ENCODE data around the gene STIMATE. TPM values are rescaled to one million over a fixed set of nuclear protein-coding genes. Genes with fewer than 3 reads are reported as not detected.

The STIMATE gene
- polyA plus RNA-seq, 1 experiment, result 10.0 TPM

GRCh38 chr3:52873433-52874159 is 23.8 kb downstream of the STIMATE start:
- ChIA-PET CTCF (interaction anchor here (0.6 to 1.1 kb wide), 3 partner anchors 23 to 241 kb away, joined by 3 to 4 read pairs (median 4); no protein-coding TSS in a partner anchor), POLR2A (interaction anchor here (1.3 kb wide), 1 partner anchor 18 kb away, joined by 4 read pairs; no protein-coding TSS in a partner anchor)
- Histone ChIP-seq H3K27me3 (ENCODE audit: control insufficient read depth, insufficient read depth, low read length) (no peaks in the 10 kb centered on the region), H3K4me3 (ENCODE audit: low read depth, low read length) (no peak overlapping the region), H3K9me3 (ENCODE audit: control insufficient read depth, insufficient read depth, low read length) (no peaks in the 10 kb centered on the region), H3K27ac (ENCODE audit: low read depth, low read length) (peak overlapping the region; percentile 31)
- TF ChIP-seq, protein P1, sequence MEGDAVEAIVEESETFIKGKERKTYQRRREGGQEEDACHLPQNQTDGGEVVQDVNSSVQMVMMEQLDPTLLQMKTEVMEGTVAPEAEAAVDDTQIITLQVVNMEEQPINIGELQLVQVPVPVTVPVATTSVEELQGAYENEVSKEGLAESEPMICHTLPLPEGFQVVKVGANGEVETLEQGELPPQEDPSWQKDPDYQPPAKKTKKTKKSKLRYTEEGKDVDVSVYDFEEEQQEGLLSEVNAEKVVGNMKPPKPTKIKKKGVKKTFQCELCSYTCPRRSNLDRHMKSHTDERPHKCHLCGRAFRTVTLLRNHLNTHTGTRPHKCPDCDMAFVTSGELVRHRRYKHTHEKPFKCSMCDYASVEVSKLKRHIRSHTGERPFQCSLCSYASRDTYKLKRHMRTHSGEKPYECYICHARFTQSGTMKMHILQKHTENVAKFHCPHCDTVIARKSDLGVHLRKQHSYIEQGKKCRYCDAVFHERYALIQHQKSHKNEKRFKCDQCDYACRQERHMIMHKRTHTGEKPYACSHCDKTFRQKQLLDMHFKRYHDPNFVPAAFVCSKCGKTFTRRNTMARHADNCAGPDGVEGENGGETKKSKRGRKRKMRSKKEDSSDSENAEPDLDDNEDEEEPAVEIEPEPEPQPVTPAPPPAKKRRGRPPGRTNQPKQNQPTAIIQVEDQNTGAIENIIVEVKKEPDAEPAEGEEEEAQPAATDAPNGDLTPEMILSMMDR (IDR thresholded peaks at IDR 0.05; ENCODE audit: low read depth, low read length), result peak; percentile 22
- DNase-seq (ENCODE audit: low read depth, low spot score), result peak; percentile 49

DNA sequence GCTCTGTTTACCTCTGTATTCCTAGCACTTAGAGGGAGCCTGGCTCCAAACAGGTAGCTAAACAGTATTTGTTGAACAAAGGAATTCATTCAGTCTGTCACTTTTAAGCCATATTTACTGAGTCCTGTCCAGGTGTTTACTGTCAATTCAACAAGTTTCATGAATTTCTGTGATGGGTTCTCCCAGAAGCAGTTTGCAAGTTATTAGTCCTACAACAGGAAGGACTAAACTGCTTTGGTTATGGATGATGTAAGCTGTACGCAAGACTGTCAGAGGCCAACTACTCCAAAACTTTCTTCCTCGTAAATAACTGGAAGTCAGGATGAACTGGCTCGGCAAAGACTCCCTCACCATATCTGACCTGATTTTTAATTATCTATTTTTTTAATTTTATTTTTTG is 25.1 kb downstream of the STIMATE start:
- H3K27me3 ChIP-seq (ENCODE audit: control insufficient read depth, insufficient read depth, low read length), result no peaks in the 10 kb centered on the region
- no peak for DNase-seq (ENCODE audit: low read depth, low spot score)
- POLR2A ChIA-PET, result interaction anchor here (0.5 kb wide), 1 partner anchor 932 kb away, joined by 3 read pairs; no protein-coding TSS in a partner anchor
- TF ChIP-seq, protein P1 (IDR thresholded peaks at IDR 0.05; ENCODE audit: low read depth, low read length), result no peak
- CTCF ChIA-PET, result interaction anchor here (1.0 kb wide), 1 partner anchor 22 kb away, joined by 4 read pairs; no protein-coding TSS in a partner anchor
- H3K4me3 ChIP-seq (ENCODE audit: low read depth, low read length), result no peak overlapping the region
- no peaks in the 10 kb centered on the region for H3K9me3 ChIP-seq (ENCODE audit: control insufficient read depth, insufficient read depth, low read length)
- no peak overlapping the region for H3K27ac ChIP-seq (ENCODE audit: low read depth, low read length)

DNA sequence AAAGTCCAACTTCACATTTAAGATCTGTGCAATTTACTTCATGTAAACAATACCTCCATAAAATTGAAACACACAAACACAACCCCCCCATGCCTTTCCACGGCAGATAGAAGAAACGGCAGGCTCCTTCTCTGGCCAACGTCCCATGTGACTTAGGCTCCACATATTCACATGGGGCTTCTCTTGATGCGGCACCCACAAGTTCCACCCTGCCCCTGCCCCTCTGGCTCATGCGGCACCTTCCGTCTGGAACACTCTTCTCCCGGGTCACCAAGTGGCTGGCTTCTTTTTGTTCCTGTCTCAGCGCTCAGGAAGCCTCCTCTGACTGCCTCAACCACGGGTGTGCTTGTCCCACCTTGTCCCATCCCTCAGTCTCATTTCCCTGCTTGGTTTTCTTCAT is 25.6 kb downstream of the STIMATE start:
- no peak overlapping the region for H3K27ac ChIP-seq (ENCODE audit: low read depth, low read length)

GRCh38 chr3:52870471-52870870 is 26.9 kb downstream of the STIMATE start:
- H3K4me3 ChIP-seq (ENCODE audit: low read depth, low read length), result no peak overlapping the region

More for the DNA sequence above, 25.6 kb downstream of the STIMATE start:
- CTCF ChIA-PET, result no interaction called here
- H3K27me3 ChIP-seq (ENCODE audit: control insufficient read depth, insufficient read depth, low read length), result no peaks in the 10 kb centered on the region
- H3K4me3 ChIP-seq (ENCODE audit: low read depth, low read length), result no peak overlapping the region
- POLR2A ChIA-PET, result no interaction called here
- TF ChIP-seq, protein P1 (IDR thresholded peaks at IDR 0.05; ENCODE audit: low read depth, low read length), result no peak
- no peak for DNase-seq (ENCODE audit: low read depth, low spot score)
- H3K9me3 ChIP-seq (ENCODE audit: control insufficient read depth, insufficient read depth, low read length), result no peaks in the 10 kb centered on the region

GRCh38 chr3:52866427-52866826 is 30.9 kb downstream of the STIMATE start:
- CTCF ChIA-PET, result no interaction called here
- POLR2A ChIA-PET, result no interaction called here

More at GRCh38 chr3:52870471-52870870, 26.9 kb downstream of the STIMATE start:
- CTCF ChIA-PET, result no interaction called here
- TF ChIP-seq, protein P1 (IDR thresholded peaks at IDR 0.05; ENCODE audit: low read depth, low read length), result no peak
- DNase-seq (ENCODE audit: low read depth, low spot score), result no peak
- Histone ChIP-seq H3K27me3 (ENCODE audit: control insufficient read depth, insufficient read depth, low read length) (no peaks in the 10 kb centered on the region), H3K27ac (ENCODE audit: low read depth, low read length) (no peak overlapping the region), H3K9me3 (ENCODE audit: control insufficient read depth, insufficient read depth, low read length) (peaks cover 4% of the 10 kb centered on the region; the same call in 1 of the 2 replicates)
- POLR2A ChIA-PET, result no interaction called here

More at GRCh38 chr3:52866427-52866826, 30.9 kb downstream of the STIMATE start:
- Histone ChIP-seq H3K9me3 (ENCODE audit: control insufficient read depth, insufficient read depth, low read length) (peaks cover 4% of the 10 kb centered on the region; the same call in 1 of the 2 replicates), H3K27ac (ENCODE audit: low read depth, low read length) (no peak overlapping the region), H3K27me3 (ENCODE audit: control insufficient read depth, insufficient read depth, low read length) (no peaks in the 10 kb centered on the region), H3K4me3 (ENCODE audit: low read depth, low read length) (no peak overlapping the region)
- TF ChIP-seq, protein P1 (IDR thresholded peaks at IDR 0.05; ENCODE audit: low read depth, low read length), result no peak
- DNase-seq (ENCODE audit: low read depth, low spot score), result no peak
